Erythroblast (primary cell): ENCODE measurements around the gene C16orf46.

Source experiments
- GATA1 ChIP-seq: IDR thresholded peaks from 2 replicates; pipeline ENCODE4 v1.6.1; 2011; ENCODE audit warnings: low read depth, mild to moderate bottlenecking, control low read depth, low read length, moderate library complexity
- POLR2A ChIP-seq: IDR thresholded peaks from 2 replicates; pipeline ENCODE4 v1.6.1; 2011; ENCODE audit warnings: mild to moderate bottlenecking, low read length

GRCh38 chr16:81040131-81040530 is 36.9 kb downstream of the C16orf46 start:
- TF ChIP-seq POLR2A = no peak
- TF ChIP-seq GATA1 = no peak
